NCI-H82 (cell line): ENCODE results near the gene CSNK2B.
"Not testable (repeated sequence)": the region's sequence is repeated elsewhere in the genome, so short reads cannot be mapped to it uniquely, and the experiment has no call there.

Source experiments
- DNase-seq: peaks from one replicate; lab custom pipeline; 2025; lab: John Stamatoyannopoulos, UW

CSNK2B gene

DNA sequence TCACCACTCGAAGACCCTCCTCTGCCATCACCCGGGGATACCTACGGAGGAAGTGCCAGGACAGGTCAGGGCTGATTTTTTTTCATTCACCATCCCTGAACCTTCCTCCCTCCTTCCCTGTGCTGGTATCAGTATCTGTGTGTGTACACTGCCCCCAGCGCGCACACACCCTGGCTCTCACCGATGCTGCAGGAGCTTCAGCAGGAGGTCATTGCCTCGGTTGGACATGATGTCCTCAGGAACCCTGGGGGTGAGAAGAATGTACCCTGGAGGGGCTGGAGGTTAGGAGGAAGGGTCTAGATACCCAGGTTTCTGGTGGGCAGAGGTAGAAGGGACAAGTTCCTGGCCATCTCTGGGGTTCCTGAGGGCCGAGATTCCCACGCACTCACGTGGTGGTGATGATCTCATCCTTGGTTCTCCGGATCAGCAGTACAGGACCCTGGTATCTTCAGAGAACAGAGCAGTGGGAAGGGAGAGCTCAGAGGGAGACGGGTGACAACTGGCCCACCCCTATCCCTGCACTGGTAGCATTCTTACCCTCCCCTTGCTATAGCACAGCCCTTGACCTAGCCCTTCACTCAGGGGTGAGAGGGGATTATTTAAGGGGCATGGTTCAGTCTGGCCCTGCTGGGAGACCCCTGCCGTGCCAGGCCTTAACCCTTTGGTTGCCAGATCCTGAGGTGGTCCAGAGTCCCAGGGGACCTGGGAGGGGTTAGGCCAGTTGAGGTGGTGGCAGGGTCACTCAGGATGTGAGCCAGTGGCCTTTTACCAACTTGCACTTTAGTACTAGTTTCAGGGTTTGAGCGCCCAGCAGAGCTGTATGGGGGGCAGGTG is 22.2 kb downstream of the CSNK2B start:
- no peak for DNase-seq

DNA sequence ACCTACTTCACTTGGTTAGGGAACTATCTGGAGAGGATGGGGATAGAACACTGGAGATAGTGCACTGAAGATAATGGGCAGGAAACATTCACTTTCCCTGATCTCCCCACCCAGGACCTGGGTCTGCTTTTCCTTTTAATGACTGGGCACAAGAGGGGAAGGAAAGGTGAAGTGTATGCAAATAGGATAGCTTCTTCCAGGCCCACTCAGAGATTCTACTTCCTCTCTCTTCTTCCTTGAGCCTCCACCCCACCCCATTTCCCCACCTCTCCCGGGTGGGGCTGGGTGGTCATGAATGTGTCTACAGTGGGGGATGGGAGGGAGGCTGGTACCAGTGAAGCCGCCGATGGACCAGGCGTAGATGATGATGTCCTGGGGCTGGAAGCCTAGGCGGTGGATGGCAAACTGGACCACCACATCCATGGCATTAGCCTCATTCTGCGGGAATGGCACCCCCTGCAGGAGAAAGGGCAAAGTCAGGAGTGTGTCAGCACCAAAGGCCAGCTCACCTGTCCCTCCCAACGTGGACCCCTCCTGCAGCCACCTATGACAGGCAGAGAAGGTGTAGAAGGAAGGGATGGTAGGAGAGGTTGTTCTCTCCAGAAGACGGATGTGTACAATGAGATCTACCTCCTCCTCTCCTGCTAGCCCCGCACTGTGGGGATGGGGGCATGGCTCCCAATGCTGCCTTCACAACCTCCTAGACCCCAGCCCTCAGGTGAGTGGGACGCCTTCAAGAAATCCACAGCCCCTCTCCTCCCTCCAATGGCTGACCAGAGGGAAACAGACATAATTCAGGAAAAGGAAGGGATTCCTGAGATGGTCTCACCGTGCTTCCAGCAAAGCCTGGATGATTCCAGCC is 23.6 kb downstream of the CSNK2B start:
- no peak for DNase-seq

DNA sequence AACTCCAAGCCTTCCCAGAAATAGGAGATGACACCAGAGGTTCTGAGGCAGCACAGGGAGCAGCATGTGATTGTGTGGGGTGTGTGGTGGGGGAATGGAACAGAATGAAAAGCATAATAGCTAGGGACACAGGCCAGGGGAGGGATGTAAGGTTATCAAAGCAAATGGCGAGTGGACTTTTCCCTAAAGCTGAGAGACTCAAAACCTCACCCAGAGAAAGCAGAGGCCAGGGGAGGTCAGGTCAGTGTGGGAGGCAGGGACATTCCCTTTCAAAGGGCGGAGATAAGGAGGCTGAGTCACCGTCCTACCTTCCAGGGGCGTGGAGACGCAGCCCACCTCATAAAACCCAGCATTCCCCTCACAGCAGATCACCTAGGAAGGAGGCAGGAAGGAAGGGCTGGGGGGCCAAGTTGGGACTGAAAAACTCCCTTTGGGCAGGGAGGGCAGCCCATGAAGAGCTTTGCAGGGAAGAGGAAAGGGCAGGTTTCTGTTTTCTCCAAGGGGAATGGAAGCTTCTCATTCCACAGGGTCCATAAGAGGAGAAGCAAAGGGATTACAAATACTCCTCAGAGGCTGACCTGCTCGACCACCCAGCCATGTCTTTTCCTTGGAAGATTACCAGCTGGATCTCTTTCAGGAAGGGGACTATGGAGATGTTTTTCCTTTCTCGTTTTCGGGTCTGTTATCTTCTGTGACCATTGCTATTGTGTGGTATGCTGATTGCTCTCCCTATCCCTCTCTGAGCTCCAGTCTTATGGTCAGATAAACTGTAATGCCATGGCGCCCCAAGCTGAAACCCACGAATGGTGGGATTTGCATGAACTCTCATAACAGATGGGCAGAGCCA is 24.6 kb downstream of the CSNK2B start:
- no peak for DNase-seq

DNA sequence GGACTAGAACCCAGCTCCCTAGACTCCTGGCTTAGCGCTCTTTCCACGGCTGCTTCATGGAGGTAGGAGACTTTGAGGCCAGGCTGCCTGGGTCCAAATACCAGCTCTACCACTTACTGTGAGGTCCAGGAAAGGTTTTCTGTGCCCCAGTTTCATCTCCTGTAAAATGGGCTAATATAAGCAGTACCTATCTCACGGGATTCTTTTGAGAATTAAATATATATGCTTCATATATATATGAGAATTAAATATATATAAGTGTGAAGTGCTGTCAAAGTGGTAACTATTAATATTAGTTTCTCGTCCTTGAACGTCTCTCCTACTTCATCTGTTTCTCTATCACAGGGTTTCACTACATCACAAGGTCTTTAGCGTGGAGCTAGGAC is 25.2 kb downstream of the CSNK2B start:
- DNase-seq = no peak

DNA sequence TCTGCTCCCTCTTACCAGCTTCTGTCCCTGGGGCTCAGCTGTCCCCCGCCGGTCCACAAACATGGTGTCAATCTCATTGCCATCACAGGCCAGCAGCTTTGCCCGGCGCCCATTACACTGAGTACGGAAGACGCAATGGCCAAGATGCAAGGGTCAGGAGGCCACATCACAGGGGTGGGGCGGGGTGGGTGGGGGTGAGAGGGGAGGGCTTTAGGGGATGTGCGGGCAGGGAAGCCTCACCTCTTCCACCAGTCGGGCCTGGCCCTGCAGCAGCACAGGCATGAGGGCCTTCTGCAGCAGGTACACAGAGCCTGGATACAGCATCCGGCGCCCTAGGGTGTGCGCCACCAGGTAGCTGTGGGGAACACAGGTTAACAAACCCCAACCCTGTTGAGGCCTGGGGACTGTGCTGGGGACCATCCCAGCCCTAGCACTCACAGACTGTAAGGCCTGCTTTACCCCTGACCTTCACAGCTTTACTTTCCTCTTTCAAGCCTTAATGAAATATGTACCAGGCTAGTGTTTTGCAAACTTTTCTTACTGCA is 25.8 kb downstream of the CSNK2B start:
- DNase-seq = no peak

DNA sequence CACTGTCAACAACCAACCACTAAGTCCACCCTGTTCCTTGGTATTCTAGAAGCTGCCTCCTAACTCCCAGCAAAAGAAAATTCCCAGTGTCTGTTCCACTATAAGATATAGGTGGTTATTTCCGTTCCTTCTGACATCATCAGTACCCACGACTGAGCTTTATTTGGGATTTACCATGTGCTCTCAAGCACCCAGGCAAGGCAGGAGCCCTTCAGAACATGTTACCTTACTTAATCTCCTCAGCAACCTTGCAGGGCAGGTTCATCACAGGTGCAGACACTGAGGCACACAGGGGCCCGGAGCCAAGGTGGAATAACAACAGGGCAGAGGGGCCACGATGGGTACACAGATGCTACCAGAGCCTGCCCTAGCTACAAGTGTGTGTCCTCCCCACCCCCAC is 26.5 kb downstream of the CSNK2B start:
- no peak for DNase-seq

DNA sequence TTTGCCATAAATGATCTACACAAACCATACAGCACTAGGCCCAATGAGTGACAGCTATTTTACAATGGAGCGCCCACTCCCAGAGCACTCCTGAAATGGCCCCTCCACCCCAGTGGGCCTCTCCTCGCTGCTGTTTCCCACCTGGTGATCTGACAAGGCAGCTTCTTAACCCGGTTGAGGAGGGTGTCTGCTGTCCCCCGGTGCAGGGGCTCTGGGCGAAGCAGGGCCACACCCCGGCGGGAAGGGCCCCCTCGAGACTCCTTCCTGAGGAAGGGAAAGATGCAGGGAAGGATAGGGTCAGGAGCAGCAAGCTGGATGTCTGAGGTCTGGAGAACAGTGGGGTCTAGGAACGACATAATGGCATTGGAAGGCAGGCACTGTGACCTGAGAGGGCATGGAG is 27.0 kb downstream of the CSNK2B start:
- DNase-seq = no peak

DNA sequence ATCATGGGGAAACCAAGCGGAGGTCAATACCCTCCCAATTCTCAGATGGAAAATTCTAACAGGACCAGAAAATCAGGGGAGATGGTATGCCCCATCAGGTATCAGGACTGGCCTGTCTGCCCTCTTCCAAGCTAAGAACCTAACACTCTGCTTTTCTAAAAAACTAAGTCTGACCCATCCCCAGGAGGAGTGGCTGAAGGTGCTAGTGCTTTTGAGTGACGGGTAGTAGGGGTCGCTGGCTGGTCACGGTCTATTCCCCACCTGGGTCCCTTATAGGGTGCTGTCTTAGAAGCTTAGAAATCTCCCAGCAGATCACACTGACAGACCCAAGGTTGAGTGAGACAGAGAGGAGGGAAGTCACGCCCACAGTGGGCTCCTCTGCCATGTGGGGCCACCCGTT is 27.7 kb downstream of the CSNK2B start:
- no peak for DNase-seq

DNA sequence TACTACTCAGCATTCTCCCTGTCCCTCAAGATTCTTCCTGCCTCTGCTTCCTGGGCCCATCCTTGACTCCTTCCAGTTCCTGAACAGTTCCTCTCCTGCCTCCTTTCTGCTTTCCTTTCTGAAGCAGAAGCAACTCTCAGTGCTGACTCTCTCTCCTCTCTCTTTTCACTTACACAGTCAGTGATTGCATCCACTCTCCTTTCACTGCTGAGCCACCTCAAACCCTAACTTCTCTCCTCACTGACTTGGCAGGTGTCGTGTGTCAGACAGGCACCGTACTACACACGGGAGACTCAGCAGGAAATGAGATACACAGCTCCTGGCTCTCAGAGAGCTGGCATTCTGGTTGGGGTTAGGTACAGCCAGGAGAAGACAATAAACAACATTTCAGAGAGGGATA is 31.7 kb downstream of the CSNK2B start:
- no peak for DNase-seq

DNA sequence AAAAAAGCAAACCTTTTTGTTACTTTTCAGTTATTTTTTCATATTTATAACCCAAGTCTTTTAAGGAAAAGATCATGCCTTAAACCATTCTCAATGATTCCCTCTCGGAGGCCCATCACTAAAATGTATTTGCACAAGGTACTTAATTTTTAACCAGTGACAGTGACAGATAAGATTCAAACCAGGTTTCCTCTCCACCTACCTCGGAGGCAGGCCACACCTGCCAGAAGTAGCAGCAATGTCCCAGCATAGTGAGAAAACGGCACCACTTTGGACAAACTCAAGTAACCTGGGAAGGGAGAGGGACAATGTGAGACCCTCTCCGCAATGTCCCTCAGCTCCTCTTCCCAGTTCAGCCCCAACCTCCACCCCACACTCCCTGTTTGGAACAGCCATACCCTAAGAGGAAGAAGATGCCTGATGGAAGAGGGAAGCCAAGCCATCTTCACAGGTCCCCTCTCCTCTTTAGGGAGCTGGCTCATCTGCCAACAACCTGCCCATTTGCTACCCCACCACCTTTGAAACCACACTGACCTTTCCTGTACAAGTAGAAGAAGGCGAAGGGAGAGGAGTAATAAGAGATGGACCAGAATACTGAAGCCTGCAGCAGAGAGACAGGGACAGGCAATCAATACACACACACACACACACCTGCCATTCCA is 35.0 kb downstream of the CSNK2B start:
- no peak for DNase-seq

DNA sequence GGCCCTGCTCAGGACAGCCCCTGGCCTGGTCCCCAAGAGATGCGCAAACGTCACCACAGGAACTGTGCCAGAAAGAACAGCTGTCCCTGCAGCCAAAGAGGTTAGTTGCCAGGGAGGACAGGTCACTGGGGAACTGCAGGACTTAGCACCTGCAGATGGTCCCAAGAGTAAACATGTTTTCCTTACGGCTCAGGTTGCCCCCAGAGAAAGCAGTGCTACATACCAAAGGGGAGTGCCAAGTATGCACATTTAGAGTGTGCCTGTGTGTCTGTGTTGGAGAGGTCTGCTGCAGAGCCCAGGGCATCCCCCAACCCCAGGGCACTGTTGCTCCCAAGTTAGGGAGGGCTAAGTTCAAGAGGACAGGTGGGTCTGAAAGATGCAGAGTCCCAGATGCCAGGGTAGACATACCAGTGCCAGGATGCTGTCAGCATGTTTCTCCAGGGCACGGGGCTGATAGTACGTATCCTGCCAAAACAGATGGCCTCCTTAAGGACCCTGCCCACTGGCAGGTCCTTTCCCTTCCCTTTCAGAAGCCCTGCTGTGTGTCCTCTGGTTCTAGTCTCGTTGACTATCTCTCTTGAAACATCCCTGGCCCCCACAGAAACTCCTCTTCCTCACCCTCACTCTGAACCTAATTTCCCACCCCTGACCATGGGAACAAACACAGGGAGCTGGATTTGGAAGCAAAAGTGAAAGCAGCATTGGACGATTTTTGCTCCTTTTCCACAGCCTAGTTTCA is 36.0 kb downstream of the CSNK2B start:
- peak; percentile 46 for DNase-seq

DNA sequence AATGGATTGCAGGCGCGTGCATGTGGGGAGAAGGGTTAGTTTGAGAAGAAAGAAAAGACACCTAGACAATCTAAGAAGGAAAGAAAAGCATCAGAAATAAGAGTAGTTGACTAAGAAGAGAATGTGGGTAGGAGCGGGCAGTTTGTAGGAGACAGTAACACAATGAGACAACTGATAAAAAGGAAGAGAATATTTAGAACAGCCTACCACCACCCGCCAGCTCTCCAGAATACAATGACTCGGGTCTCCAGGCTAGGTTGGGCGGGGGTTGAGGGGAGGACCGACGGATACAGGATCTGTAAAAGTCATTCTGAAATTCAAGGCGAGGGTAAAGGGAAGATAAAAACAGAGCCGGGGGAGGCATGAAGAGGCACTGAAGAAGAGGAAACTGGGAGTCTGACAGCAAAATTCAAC is 36.5 kb downstream of the CSNK2B start:
- no peak for DNase-seq

DNA sequence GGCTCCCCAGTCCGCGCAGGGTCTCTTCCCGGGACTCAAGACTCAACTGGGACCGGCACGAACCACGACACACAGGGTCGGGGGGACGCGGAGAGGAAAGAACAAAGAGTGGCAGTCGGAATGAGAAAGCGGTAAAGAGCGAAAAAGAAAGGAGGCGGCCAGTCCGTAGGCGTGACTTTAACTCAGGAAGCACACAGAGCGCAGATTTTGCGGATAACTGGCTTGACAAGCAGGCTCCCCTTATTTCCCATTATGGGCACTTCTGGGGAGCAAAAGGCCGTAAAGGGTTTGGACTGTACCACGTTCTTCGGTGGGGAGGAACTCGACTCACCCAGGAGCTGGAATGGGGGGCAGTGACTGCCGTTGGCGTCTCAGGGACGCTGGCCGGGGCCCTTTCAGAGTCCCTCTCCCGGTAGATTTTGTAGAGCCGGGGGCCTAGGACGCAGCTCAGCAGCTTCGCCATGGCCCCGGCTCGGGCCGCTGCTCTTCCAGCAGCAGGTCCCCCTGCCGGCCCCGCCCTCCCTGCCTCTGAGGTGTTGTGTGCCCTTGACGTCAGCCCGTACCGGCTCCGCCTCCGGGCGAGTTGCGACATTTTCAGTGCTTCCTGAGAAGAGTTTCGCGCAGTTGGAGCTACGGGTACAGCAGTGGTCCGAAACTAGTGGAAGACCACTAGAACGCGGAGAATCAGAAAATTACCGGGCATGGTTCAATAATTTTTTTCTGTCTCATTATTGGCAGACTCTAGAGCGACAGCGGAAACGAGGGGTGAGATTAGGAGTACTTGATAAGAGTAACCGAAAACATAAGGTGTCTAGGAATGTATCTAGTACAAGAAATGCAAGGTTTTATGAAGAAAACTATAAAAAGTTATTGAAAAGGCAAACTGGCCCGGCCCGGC is 37.2 kb downstream of the CSNK2B start, which contains the start of gene ABHD16A:
TSS of gene ABHD16A (minus strand) at position 506 of the 898 bp plus-strand sequence. CDS start at position 463, 43 bp downstream.
- peak; percentile 98 for DNase-seq

DNA sequence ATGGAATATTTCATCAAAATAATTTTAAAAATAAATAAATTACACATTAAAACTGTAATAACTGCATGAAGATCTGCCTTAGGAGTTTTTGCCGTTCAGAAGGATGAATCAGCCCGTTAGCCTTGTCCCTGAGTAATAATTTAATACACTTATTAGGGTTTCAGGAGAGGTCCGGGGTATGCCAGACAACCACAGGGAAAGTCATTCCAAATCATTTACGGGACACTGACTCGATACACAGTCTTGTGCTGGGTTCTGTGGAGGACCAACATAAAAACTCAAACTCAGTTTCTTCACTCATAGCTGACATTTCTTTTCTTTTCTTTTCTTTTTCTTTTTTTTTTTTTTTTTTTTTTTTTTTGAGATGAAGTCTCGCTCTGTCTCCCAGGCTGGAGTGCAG is 40.1 kb downstream of the CSNK2B start:
- no peak for DNase-seq

DNA sequence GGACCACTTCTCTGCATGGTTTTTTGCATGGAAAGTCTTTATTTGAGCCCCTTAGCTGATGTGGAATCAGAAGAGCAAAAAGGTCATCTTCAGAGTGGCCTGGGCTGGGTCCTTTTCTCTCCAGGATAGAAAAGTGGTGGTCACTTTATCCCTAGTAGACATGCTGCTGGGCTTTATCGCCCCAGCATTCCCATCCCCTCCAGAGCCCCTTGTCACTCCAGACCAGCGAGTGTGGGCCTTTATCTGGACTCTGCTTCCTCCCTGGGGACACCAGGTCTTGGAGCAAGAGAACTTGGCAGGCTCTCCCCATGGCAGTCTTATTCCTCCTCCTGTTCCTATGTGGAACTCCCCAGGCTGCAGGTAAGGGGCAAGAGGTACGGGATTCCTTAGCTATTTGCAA is 40.7 kb downstream of the CSNK2B start, which contains the start of gene LY6G6F:
TSS of gene LY6G6F (plus strand) at position 268 of the 400 bp plus-strand sequence. CDS start at position 309, 41 bp downstream.
- no peak for DNase-seq

DNA sequence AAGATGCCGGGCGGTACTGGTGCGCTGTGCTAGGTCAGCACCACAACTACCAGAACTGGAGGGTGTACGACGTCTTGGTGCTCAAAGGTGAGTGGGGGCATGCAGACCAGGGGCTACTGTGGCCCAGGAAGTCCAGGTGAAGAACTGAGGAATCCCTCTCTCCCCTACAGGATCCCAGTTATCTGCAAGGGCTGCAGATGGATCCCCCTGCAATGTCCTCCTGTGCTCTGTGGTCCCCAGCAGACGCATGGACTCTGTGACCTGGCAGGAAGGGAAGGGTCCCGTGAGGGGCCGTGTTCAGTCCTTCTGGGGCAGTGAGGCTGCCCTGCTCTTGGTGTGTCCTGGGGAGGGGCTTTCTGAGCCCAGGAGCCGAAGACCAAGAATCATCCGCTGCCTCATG is 41.8 kb downstream of the CSNK2B start:
- DNase-seq = no peak

DNA sequence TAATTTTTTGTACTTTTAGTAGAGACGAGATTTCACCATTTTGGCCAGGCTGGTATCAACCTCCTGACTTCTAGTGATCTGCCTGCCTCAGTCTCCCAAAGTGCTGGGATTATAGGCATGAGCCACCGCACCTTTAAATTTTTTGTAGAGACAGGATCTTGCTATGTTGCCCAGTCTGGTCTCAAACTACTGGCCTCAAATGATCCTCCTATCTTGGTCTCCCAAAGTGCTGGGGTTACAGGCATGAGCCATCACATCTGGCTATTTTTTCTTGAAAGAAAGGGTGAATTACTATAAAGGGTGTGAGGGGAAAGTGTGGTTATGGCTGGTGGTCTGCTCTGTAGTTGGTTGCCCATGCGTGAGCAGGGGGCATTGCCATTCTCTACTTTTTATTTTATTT is 42.3 kb downstream of the CSNK2B start:
- DNase-seq = no peak

DNA sequence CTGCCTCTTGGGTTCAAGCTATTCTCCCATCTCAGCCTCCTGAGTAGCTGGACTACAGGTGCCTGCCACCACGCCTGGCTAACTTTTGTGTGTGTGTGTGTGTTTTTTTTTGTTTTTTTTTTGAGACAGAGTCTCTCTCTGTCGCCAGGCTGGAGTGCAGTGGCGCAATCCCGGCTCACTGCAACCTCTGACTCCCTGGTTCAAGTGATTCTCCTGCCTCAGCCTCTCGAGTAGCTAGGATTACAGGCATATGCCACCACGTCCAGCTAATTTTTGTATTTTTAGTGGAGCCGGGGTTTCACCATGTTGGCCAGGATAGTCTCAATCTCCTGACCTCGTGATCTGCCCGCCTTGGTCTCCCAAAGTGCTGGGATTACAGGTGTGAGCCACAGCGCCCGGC is 43.3 kb downstream of the CSNK2B start:
- DNase-seq = not testable (repeated sequence)

DNA sequence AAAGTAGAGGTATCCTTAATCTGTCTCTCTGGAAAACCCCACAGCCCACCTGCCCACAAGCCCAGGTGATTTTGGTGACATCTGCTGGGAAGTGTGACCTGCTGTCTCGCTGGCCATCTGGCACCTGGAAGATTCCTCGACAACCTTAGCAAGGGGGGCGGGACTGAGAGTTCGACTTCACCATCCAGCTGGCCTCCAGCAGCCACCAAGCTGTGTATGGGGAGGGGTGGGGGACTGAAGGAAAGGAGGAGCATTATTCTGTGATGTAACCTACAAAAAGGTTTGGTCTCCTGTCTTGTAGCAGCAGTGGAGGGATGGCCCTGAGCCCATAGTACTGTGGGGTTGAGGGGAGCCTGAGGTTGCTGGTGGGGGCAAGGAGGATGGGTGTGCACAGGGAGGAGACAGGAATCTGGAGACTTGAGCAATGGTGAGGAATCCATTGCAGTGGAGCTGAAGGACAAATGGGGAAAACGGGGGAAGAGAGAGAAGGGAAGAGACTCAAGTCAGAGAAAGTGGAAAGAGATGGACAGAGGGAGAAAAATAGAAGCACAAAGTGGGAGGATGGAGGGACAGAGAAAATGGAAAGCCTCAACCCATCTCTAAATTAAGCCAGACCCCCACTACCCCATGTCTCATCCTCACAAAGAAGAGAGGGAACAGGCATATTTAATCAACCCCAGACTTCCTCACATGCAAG is 44.8 kb downstream of the CSNK2B start:
- DNase-seq = peak; percentile 73
